Neural progenitor cell (in vitro differentiated cells): ENCODE data around the gene AIPL1.

Source experiments
- EZH2 ChIP-seq: fragments of 200-600 bp; sonication (generic); IDR thresholded peaks from 2 replicates; pipeline ENCODE4 v1.6.1; 2017; ENCODE audit warnings: antibody characterized with exemption, mild to moderate bottlenecking, moderate library complexity
- EZH2phosphoT487 ChIP-seq: fragments of 200-600 bp; sonication (generic); IDR thresholded peaks from 2 replicates; pipeline ENCODE4 v1.6.1; 2017; ENCODE audit warnings: antibody characterized with exemption
- TF ChIP-seq, protein P1 (sequence below): fragments of 200-600 bp; sonication (generic); IDR thresholded peaks from 2 replicates; pipeline ENCODE4 v1.5.1; 2017; ENCODE audit warnings: antibody characterized with exemption, mild to moderate bottlenecking

DNA sequence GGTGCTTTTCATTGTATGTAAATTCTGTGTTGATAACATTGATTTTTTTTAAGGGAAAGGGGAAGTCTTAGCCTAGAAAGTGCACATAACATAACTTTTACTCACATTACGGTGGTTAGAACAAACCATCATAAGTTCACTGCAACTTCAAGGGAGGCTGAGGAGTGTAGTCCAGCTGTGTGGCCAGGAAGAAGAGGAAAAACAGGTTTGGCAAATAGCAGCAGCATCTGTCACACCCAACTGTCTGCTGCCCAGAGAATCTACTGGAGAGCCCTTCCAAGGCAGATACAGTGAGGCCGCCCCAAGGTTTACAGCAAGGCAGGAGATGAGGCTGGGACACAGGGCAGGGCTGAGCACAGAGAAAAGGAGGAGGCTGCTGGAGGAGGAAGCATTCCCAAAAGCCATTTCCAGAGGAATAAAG lies 60.6 kb downstream of the AIPL1 start:
- TF ChIP-seq, protein P1, sequence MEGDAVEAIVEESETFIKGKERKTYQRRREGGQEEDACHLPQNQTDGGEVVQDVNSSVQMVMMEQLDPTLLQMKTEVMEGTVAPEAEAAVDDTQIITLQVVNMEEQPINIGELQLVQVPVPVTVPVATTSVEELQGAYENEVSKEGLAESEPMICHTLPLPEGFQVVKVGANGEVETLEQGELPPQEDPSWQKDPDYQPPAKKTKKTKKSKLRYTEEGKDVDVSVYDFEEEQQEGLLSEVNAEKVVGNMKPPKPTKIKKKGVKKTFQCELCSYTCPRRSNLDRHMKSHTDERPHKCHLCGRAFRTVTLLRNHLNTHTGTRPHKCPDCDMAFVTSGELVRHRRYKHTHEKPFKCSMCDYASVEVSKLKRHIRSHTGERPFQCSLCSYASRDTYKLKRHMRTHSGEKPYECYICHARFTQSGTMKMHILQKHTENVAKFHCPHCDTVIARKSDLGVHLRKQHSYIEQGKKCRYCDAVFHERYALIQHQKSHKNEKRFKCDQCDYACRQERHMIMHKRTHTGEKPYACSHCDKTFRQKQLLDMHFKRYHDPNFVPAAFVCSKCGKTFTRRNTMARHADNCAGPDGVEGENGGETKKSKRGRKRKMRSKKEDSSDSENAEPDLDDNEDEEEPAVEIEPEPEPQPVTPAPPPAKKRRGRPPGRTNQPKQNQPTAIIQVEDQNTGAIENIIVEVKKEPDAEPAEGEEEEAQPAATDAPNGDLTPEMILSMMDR = no peak
- TF ChIP-seq EZH2 = no peak
- no peak for TF ChIP-seq EZH2phosphoT487
